Stimulated activated CD4-positive, alpha-beta T cell treated with anti-CD3 and anti-CD28 coated beads, Interleukin-1b, Interleukin-23, amount 100 ng/mL, for 24 hours (primary cell): ENCODE measurements around the gene BAD.

ENCODE experiments used
- DNase-seq, 4 experiments: peaks; one replicate each; pipeline ENCODE4 v3.0.0-alpha.2; 2020; ENCODE audit warnings: low read depth in 4 of 4, low spot score in 1 of 4

The BAD gene

DNA sequence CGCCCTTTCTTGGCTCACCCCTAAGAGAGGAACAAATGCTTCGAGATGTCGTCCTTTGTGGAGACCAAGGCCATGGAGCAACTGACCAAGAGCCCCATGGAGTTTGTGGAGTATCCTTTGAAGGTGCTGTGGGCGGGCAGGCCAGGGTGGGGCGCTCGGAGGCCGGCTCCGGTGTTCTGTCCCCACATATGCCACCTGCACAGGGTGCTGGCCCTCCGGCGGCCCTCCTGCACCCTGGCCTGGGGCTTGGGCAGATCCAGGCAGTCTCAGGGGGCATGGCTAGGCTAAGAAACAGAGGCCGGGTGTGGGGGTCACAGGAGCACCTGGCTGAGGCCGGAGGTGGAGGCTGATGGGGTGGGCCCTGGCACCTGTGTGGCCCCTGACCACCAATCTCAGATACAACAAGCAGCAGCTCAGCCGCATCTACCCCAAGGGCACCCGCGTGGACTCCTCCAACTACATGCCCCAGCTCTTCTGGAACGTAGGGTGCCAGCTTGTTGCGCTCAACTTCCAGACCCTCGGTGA, 22.8 kb downstream of the BAD start:
- no peak for DNase-seq

GRCh38 chr11:64260147-64260708, 24.2 kb downstream of the BAD start:
- DNase-seq = no peak

DNA sequence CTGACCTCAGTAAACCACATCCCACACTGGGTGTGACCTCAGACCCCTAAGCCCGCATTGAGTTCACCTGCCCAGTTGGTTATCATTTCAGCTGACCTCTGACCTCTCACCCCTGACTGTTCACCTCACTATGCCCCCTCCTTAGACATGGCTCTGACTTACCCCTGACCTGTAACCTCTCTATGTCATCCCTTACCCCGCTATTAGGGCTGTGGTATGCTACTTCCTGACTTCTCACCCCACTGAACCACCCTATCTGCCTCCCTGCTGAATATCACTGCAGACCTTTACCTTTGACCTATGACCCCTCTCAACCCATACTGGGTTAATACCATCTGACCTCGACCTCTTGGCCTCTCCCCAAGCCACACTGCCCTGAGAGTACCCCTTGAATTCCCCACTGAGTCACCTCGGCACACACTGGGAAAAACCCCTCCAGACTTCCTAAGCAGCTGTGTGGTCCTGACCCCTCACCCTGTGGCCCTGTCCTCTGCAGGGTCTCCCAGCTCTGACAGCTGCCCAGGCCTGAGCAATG, 24.9 kb downstream of the BAD start:
- DNase-seq = no peak

- no peak for DNase-seq
These were observed 25.4 kb downstream of the BAD start for GRCh38 chr11:64258946-64259532.

DNA sequence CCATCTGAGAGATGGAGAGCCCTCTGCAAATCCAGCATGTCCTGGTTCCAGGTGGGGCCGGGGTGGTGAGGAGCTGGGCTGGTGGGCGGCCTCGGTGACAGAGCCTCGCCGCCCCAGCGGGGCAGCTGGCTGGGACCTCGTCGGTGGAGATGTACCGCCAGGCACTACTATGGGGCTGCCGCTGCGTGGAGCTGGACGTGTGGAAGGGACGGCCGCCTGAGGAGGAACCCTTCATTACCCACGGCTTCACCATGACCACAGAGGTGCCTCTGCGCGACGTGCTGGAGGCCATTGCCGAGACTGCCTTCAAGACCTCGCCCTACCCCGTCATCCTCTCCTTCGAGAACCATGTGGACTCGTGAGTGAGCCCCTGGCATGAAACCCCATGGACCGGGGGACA, 26.1 kb downstream of the BAD start:
- no peak for DNase-seq

DNA sequence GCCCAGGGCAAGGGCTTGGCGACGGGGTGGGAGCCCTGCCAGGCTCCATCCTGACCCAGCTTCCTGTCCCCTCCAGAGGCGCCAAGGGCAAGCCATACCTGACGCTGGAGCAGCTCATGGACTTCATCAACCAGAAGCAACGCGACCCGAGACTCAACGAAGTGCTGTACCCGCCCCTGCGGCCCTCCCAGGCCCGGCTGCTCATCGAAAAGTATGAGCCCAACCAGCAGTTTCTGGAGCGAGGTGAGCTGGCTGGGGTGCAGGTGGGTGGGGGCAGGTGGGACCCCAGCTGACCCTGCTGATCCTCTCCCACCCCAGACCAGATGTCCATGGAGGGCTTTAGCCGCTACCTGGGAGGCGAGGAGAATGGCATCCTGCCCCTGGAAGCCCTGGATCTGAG, 28.2 kb downstream of the BAD start:
- no peak for DNase-seq

GRCh38 chr11:64255135-64256128, 29.0 kb downstream of the BAD start:
- DNase-seq = no peak

- DNase-seq = no peak
These were observed 30.1 kb downstream of the BAD start for GRCh38 chr11:64254326-64254725.

DNA sequence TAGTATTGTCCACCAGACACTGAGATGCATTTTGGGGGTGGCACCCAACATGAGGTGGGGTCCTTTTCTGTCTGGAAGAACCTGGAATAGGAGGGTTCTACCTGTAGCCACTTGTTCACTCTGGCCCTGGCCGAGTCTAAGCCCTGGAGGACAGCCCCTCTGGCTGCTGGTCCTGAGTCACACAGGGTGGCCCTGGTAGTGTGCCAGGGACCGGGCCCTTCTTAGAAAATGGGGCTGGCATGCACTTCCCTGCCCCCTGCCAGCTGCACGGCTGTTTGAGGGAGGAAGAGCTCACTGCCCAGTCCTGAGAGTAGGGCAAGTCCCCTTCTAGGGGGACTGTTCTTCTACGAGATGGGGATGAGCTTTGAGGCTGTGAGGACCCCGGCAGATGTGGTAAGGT, 31.0 kb downstream of the BAD start:
- no peak for DNase-seq

- no peak for DNase-seq
These were observed 31.4 kb downstream of the BAD start for GRCh38 chr11:64253043-64253442.

GRCh38 chr11:64252003-64252872, 32.2 kb downstream of the BAD start:
- no peak for DNase-seq

GRCh38 chr11:64251753-64252002, 32.8 kb downstream of the BAD start:
- no peak for DNase-seq

DNA sequence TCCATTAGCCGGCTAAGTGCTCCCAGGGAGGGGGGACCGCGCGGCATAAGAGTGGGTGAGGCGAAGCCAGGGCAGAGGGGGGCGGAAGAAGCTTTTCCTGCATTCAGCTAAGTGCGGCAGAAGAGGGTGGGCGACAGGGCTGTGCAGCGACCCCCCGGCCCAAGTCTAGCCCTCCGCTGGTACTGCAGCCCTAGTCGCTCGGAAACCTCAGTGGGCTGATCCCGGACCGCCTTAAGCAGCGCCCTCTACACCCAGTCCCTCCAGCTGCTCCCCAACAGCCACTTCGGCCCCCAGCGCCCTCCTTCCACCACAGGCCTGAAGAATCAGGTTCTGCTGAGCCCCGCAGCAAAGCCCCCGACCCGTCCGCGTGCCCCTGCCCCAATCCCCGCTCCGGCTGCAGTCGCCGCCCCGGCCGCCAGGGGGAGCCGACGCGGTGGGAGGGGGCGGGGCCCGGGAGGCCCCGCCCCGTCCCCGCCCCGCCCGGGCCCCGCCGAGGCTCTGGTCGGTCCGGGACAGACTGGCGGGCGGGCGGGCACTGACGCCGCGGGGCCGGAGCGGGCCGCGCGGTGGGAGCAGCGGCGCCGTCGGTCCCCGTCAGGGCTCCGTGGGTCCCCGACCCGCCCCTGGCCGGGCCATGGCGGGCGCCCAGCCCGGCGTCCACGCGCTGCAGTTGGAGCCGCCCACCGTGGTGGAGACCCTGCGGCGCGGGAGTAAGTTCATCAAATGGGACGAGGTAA, 33.3 kb downstream of the BAD start, which contains the start of gene PLCB3:
PLCB3 (plus strand) TSS at position 515 of the 737 bp plus-strand sequence; CDS start at position 635, 120 bp downstream.
- DNase-seq = peak in 1 of 4 experiments; percentile 51

GRCh38 chr11:64250415-64251015, 34.0 kb downstream of the BAD start:
- no peak for DNase-seq

DNA sequence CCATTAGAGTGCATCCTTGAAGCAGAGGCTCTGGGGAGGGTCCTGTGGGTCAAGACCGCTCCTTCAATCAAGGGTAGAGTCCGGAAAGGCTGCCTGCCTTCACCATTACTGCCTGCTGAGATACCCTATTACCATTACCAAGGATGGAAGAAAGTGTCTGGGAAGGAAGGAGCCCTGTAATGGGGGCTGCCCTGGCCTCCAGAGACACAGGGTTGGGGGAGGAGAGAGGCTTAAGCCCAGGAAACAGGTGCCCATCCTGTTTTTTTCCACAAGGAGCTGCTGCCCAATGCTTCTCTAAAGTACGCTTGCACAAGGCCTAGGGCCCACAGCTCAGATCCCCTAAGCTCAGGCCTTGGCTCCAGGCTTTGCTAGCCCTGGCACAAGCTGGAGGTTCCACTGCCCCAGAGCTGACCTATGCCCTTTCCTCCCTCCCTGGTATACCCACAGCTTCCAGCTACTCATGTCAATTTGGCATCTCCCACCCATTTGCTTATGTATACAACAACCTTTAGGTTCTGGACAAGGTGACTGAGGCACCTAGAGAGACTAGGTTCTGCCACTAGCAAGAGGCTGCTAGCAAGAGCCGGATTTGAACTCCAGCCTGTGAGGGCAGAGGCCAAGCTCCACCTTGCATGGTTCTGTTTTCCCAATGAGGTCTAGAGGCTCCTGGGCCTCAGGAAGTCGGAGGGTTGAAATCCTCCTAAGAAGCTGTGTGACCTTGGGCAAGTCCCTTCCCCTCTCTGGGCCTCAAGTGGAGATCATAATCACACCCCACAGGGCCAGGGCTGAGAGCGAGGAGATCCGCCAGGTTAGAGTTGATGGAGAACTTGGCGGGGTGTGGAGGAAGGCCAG, 34.7 kb downstream of the BAD start:
- DNase-seq = no peak

DNA sequence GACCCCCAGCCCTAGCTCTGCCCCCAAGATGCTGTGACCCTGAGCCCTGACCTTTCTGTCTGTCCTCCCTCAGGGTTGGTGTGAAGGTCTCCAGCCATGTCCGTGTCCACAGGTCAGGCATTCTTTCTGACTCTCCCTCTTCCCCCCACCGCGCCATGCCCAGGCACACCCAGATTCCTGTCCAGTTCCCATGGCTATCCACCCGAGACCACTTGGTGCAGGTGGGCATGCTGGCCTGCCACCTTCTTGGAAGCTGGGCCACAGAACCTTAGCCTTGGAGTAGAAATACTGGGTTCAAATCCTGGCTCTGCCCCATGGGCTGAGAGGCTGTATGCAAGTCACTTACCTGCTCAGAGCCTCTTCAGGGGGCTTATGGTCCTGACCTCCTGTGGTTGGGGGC, 35.4 kb downstream of the BAD start:
- no peak for DNase-seq

- no peak for DNase-seq
These were observed 35.9 kb downstream of the BAD start for GRCh38 chr11:64248578-64248977.

- DNase-seq = no peak
These were observed 36.5 kb downstream of the BAD start for GRCh38 chr11:64247729-64248531.
